ENCODE data around the gene KPNB1. TPM values are rescaled to one million over a fixed set of nuclear protein-coding genes. Genes with fewer than 3 reads are reported as not detected.

Gene KPNB1
- total RNA-seq = 100 to 1,000 TPM; 232 to 331 (median 259) TPM
- polyA plus RNA-seq = 10 to 100 TPM; 37.0 to 56.7 (median 49.0) TPM
- long read RNA-seq, donor 1, full-length matches to known transcripts = 32 of 56 reads
- long read RNA-seq, donor 1, partial matches to known transcripts = 24 of 56 reads
- long read RNA-seq, donor 1, other reads (novel, unspliced or antisense) = 0 of 56 reads
- long read RNA-seq, donor 2, full-length matches to known transcripts = 30 of 64 reads
- long read RNA-seq, donor 2, partial matches to known transcripts = 34 of 64 reads
- long read RNA-seq, donor 2, other reads (novel, unspliced or antisense) = 0 of 64 reads

- 0 to 1% (median 1%) methylated on average over 55 to 74 of the region's 74 CpGs for WGBS, 5 donors
- TF ChIP-seq POLR2AphosphoS5 (IDR thresholded peaks at IDR 0.05) (peak; percentile 94 to 96 (median 94)), POLR2A (IDR thresholded peaks at IDR 0.05) (peak in 1 of 3 donors; percentile 57)
- TF ChIP-seq, protein P1, sequence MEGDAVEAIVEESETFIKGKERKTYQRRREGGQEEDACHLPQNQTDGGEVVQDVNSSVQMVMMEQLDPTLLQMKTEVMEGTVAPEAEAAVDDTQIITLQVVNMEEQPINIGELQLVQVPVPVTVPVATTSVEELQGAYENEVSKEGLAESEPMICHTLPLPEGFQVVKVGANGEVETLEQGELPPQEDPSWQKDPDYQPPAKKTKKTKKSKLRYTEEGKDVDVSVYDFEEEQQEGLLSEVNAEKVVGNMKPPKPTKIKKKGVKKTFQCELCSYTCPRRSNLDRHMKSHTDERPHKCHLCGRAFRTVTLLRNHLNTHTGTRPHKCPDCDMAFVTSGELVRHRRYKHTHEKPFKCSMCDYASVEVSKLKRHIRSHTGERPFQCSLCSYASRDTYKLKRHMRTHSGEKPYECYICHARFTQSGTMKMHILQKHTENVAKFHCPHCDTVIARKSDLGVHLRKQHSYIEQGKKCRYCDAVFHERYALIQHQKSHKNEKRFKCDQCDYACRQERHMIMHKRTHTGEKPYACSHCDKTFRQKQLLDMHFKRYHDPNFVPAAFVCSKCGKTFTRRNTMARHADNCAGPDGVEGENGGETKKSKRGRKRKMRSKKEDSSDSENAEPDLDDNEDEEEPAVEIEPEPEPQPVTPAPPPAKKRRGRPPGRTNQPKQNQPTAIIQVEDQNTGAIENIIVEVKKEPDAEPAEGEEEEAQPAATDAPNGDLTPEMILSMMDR (IDR thresholded peaks at IDR 0.05 in 8 of 11, conservative IDR thresholded peaks at IDR 0.05 in 3 of 11) = peak in 2 of 11 experiments; percentile 18 to 34
- H3K4me3 ChIP-seq = peak within 1 kb of the TSS; percentile 94 to 99 (median 98)
- H3K36me3 ChIP-seq = peaks cover 0 to 32% (median 22%) of the 10 kb centered on the region in 6 donors
- no peaks in the 10 kb centered on the region for H3K27me3 ChIP-seq (replicated peaks in 1 of 7)
- no peaks in the 10 kb centered on the region for H3K9me3 ChIP-seq
- H3K27ac ChIP-seq = peak within 1 kb of the TSS; percentile 87 to 98 (median 95)
- DNase-seq = peak; percentile 99
- peaks cover 32 to 80% (median 58%) of the 10 kb centered on the region in 6 donors for H3K4me1 ChIP-seq
- intact Hi-C loops (cut with DNase I; ENCODE audit: low total_unique reads) = no loop called here
Measured at GRCh38 chr17:47649153-47649971, at the start of gene KPNB1. Gene KPNB1 (plus strand): TSS chr17:47649919. CDS start chr17:47650245, 326 bp downstream.

DNA sequence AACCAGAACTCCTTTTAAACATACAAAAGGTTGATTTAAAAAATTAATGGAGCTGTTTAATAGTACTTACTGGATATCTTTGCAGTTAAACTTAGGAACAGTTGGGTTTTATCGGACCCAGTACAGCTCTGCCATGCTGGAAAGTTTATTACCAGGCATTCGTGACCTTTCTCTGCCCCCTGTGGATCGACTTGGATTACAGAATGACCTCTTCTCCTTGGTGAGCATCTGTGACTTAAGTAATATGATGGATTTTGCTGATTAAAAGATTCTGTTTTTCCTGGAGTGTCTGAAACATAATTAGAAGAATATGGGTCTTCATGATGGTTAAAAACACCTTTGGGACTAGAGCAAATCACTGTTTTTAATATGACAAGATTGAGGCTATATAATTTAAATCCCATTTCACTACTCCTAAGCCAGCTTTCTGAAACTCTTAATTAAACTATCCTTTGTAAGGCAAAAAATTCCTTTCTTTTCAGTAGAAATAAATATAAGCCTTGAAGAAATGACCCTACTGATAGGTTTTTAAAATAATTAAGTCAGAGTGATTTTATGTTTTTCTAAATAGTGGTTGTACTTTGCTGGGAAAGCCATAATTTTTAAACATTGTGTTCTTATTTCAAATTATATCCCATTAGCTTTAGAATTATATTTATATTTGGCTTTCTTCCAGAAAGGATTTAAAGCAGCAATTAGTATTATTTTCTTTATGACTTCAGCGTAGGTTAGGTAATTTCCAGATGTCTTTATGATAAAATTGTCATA, 45.7 kb upstream of the KPNB1 start:
- WGBS, 5 donors = 80 to 86% (median 84%) methylated on average over 4 of the region's 4 CpGs
- H3K27ac ChIP-seq = no peak overlapping the region
- intact Hi-C loops (cut with DNase I; ENCODE audit: low total_unique reads) = no loop called here
- no peak for DNase-seq
- no peaks in the 10 kb centered on the region for H3K4me1 ChIP-seq
- H3K9me3 ChIP-seq = no peaks in the 10 kb centered on the region
- H3K36me3 ChIP-seq = peaks cover 0 to 100% (median 77%) of the 10 kb centered on the region in 6 donors
- H3K27me3 ChIP-seq (replicated peaks in 1 of 7) = no peaks in the 10 kb centered on the region
- no peak for TF ChIP-seq POLR2AphosphoS5 (IDR thresholded peaks at IDR 0.05)
- no peak for TF ChIP-seq POLR2A (IDR thresholded peaks at IDR 0.05)
- TF ChIP-seq, protein P1 (IDR thresholded peaks at IDR 0.05 in 8 of 11, conservative IDR thresholded peaks at IDR 0.05 in 3 of 11) = no peak
- no peak overlapping the region for H3K4me3 ChIP-seq

- Histone ChIP-seq H3K27ac (no peak overlapping the region), H3K36me3 (peaks cover 0 to 100% (median 76%) of the 10 kb centered on the region in 6 donors), H3K9me3 (no peaks in the 10 kb centered on the region), H3K4me1 (peaks cover 0 to under 1% (median 0%) of the 10 kb centered on the region in 6 donors), H3K27me3 (replicated peaks in 1 of 7) (no peaks in the 10 kb centered on the region), H3K4me3 (no peak overlapping the region)
- intact Hi-C loops (cut with DNase I; ENCODE audit: low total_unique reads) = no loop called here
- 78 to 92% (median 89%) methylated on average over 1 of the region's 1 CpG for WGBS, 5 donors
- TF ChIP-seq, protein P1 (IDR thresholded peaks at IDR 0.05 in 8 of 11, conservative IDR thresholded peaks at IDR 0.05 in 3 of 11) = no peak
- TF ChIP-seq POLR2A (IDR thresholded peaks at IDR 0.05) = no peak
- TF ChIP-seq POLR2AphosphoS5 (IDR thresholded peaks at IDR 0.05) = no peak
- no peak for DNase-seq
Measured at GRCh38 chr17:47604598-47604927, 45.2 kb upstream of the KPNB1 start.

Data from spleen (tissue), 13 donors.